ENCODE data around the gene MAML1.

GRCh38 chr5:179800071-179800695, 67.6 kb downstream of the MAML1 start:
- no peak for TF ChIP-seq CTCF (IDR thresholded peaks at IDR 0.05)
- TF ChIP-seq EP300 (IDR thresholded peaks at IDR 0.05), result no peak
